ENCODE data around the gene MEGF6.

The MEGF6 gene

GRCh38 chr1:3638027-3638426 lies 26.7 kb upstream of the MEGF6 start:
- no peak overlapping the region for H3K4me3 ChIP-seq (ENCODE audit: low read length)
- no peak for TF ChIP-seq ZNF274 (IDR thresholded peaks at IDR 0.05; ENCODE audit: low read depth, low read length)

- TF ChIP-seq ZNF274 (IDR thresholded peaks at IDR 0.05; ENCODE audit: low read depth, low read length): no peak
- no peak overlapping the region for H3K4me3 ChIP-seq (ENCODE audit: low read length)
Measured at GRCh38 chr1:3636531-3636930, 25.2 kb upstream of the MEGF6 start.

DNA sequence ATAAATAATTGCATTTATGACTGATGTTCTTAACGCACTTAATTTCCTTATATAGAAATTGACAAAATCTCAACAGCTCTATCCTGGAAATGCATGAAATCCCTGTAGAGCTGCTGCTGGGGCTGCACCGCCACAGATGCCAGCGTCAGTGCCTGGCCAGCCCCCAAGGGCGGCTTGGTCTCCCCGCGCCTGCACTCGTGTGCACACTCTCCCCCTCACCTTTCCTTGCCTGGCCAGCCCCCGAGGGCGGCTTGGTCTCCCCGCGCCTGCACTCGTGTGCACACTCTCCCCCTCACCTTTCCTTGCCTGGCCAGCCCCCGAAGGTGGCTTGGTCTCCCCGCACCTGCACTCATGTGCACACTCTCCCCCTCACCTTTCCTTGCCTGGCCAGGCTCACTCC lies 24.8 kb upstream of the MEGF6 start:
- no peak overlapping the region for H3K4me3 ChIP-seq (ENCODE audit: low read length)
- TF ChIP-seq ZNF274 (IDR thresholded peaks at IDR 0.05; ENCODE audit: low read depth, low read length): no peak

GRCh38 chr1:3634059-3634800 lies 22.9 kb upstream of the MEGF6 start:
- TF ChIP-seq ZNF274 (IDR thresholded peaks at IDR 0.05; ENCODE audit: low read depth, low read length): no peak
- no peak overlapping the region for H3K4me3 ChIP-seq (ENCODE audit: low read length)

DNA sequence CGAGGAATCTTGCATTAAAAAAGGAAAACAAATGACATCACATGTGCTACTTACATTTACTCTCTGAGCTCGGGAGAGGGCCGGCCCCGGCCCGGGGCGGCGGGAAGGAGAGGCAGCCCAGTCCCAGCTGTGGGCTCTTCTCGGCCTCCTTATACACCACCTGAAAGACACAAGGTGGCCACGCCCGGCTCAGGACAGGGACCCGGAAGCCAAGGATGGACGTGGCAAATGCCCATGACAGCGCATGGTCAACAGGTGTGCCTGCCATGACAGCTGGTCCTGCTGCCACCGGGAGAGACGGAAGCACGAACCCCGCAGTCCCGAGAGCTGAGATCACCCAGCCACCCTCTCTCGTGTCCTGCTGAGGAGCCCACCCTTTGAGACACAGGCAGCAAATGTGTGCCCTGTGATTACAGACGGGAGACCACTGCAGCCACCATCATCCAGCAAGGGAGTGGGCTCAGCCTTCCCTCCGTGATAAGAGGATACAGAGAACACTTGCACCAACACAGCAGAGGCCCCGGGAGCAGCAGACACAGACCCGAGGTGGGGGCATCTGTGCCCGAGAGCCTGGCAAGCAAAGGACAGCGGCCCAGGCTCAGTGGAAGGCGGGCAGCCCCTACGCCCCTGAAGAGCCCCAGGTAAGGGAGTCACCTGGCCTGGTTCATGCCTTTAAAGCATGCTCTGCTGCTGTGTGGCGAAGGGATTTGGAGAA lies 22.2 kb upstream of the MEGF6 start:
- no peak overlapping the region for H3K4me3 ChIP-seq (ENCODE audit: low read length)
- no peak for TF ChIP-seq ZNF274 (IDR thresholded peaks at IDR 0.05; ENCODE audit: low read depth, low read length)

DNA sequence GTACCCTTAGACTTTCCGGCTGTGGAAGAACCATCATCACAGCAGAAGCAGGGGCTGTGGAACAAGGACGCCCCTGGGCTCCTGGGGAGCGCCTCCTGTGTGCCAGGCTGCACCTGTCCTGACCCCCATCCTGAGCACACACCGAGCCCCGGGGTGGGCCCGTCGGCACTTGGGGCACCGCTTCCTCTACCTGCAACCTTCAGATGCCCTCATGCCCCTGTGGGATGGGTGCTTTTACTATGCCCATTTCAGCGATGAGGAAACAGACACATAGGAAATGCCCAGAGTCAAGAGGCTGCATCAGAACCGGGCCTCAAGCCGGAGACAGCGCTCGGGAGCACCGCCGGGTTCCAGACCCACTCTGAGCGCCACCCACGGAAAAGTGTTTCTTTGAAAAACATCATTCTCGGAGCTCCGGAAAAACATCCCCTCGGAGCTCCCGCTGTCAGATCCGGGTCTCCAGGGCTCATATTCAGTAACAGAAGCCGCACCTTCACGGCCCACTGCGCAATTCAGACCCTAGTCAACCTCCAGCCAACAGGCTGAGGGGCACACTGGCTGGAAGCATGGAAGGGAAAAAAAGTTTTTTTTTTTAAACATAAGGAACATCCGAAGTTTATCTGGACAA lies 21.5 kb upstream of the MEGF6 start:
- H3K4me3 ChIP-seq (ENCODE audit: low read length): no peak overlapping the region
- TF ChIP-seq ZNF274 (IDR thresholded peaks at IDR 0.05; ENCODE audit: low read depth, low read length): no peak

- TF ChIP-seq ZNF274 (IDR thresholded peaks at IDR 0.05; ENCODE audit: low read depth, low read length): no peak
- H3K4me3 ChIP-seq (ENCODE audit: low read length): no peak overlapping the region
Measured at GRCh38 chr1:3632298-3632697, 21.0 kb upstream of the MEGF6 start.

DNA sequence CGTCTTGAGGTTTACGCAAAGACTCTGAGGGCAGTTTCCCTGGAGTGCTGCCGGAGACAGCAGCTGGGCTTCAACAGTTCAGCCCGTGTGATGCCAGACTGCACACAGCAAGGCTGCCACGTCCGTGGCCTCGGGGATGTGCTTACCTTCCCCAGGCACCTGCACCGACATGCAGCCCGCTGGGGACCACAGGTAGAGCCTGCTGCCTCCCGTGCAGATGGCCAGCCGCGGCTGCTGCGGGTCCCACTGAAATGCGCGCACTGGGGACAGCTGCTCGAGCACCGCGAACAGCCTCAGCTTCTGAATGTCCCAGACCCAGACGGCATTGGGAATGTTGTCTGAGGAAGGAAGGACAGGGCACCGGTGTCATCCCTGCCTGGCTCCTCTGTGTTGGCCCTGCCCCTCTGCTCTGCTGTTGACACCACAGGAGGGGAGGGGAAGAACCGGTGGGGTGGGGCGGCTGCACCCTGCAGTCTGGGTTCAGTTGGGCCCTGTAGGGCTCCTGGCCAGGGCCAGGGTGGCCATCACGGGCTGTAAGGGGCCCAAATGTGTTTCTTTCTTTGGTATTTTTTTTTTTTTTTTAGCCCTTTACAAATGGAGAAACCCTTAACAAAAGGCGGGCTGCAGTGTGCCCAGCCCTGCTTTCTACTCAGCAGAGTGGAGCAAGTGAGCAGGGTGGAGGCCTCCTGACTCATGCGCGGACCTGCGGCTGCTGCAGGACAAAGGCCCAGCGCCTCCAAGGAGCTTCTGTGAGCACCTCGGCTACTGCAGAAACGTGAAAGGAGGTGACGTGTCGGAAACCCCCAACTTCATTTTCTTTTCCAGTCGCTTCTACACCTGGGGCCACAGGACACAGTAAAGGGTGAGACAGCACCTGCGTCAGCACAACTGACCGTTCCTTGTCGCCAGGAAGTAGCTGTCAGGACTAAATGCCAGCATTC lies 20.3 kb upstream of the MEGF6 start:
- no peak for TF ChIP-seq ZNF274 (IDR thresholded peaks at IDR 0.05; ENCODE audit: low read depth, low read length)
- H3K4me3 ChIP-seq (ENCODE audit: low read length): no peak overlapping the region

GRCh38 chr1:3630914-3631313 lies 19.6 kb upstream of the MEGF6 start:
- TF ChIP-seq ZNF274 (IDR thresholded peaks at IDR 0.05; ENCODE audit: low read depth, low read length): no peak
- H3K4me3 ChIP-seq (ENCODE audit: low read length): no peak overlapping the region

- no peak overlapping the region for H3K4me3 ChIP-seq (ENCODE audit: low read length)
- TF ChIP-seq ZNF274 (IDR thresholded peaks at IDR 0.05; ENCODE audit: low read depth, low read length): no peak
Measured at GRCh38 chr1:3630161-3630611, 18.9 kb upstream of the MEGF6 start.

- no peak overlapping the region for H3K4me3 ChIP-seq (ENCODE audit: low read length)
- TF ChIP-seq ZNF274 (IDR thresholded peaks at IDR 0.05; ENCODE audit: low read depth, low read length): no peak
Measured at GRCh38 chr1:3629561-3630160, 18.4 kb upstream of the MEGF6 start.

DNA sequence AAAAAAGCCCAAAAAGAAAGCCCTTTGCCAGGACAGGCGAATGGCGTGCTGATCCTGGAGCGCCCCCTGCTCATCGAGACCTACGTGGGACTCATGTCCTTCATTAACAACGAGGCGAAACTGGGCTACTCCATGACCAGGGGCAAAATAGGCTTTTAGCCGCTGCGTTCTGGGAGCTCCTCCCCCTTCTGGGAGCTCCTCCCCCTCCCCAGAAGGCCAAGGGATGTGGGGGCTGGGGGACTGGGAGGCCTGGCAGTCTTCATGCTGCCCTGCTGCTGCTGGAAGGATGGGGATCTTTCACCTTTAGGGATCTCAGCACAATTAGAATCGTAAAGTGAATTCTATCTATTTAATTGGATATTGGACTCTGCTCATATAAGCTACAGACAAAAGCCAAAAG lies 17.1 kb upstream of the MEGF6 start:
- TF ChIP-seq ZNF274 (IDR thresholded peaks at IDR 0.05; ENCODE audit: low read depth, low read length): no peak
- no peak overlapping the region for H3K4me3 ChIP-seq (ENCODE audit: low read length)

DNA sequence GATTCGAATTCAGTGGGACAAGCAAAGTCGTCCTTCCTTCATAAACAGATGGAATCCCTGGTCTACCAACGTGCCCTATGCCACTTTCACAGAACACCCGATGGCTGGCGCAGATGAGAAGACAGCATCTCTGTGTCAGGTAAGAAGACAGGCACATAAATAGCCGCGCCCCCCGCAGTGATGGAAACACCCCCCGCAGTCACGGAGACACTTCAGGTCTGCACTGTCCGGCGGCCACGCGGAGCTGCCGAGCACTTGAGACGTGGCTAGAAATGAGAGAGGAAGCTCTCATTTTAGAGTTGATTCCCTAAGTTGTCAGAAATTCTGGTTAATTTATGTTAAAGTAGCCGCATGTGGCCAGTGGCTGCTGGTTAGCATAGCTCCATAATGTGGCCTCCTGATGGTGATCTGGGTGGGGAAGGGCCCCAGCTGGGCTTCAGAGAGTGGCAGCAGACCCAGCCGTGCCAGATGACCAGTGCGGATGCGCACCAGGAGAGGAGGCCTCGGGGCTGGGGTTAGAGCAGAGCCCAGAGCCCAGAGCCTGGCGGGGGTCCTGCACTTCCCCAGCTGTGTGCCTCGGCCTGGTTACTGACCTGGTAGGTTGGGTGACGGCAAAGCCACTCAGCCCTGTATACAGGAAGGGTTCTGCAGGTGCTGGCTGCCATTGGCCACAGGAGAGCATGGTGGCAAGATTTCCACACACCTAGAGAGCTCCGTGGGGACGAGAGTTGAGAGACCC lies 16.4 kb upstream of the MEGF6 start:
- no peak for TF ChIP-seq ZNF274 (IDR thresholded peaks at IDR 0.05; ENCODE audit: low read depth, low read length)

More for the DNA sequence above, 16.4 kb upstream of the MEGF6 start:
- H3K4me3 ChIP-seq (ENCODE audit: low read length): no peak overlapping the region

Data from GM08714 (cell line).